Stimulated activated CD4-positive, alpha-beta T cell treated with anti-CD3 and anti-CD28 coated beads, Interleukin-1b, Interleukin-23, amount 100 ng/mL, for 48 hours (primary cell): ENCODE measurements around the gene ILKAP.

Source experiments
- DNase-seq: peaks from one replicate; pipeline ENCODE4 v3.0.0-alpha.2; 2020

Gene ILKAP

DNA sequence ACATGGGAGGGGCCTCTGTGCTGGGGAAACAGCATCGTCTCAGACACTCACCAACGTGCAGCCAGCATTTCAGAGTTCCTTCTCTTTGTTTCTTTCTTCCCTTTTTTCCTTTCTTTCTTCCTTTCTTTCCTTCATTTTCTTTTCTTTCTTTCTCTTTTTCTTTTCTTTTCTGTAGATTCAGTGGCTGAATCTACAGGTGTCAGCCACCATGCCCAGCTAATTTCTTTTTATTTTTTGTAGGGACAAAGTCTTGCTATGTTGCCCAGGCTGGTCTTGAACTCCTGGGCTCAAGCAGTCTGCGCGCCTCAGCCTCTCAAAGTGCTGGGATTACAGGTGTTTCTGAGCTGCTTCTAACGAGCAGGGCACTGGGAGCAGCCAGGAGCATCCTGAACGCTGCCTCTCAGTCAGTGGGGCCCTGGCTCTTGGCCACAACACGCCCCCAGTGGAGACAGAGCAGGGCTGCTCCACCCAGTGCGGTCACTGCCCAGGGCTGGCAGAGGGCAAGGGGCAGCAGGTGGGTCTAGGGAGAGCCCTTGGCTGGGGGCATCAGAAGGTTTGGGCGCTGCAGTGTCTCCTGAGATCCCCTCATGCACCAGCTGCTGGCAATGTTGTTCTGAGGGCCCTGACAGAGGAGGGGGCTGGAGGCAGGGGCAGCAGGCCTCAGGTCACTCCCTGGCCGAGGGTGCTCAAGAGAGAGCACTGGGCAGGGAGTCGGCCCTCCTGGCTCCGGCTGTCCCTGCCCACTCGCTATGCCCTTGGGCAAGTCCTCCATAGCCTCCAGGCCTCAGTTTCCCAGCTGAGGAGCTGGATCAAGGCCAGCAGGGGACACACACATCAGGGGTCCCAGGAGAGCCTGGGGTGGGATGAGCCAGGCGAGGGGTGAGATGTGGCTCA, 69.7 kb downstream of the ILKAP start:
- no peak for DNase-seq

DNA sequence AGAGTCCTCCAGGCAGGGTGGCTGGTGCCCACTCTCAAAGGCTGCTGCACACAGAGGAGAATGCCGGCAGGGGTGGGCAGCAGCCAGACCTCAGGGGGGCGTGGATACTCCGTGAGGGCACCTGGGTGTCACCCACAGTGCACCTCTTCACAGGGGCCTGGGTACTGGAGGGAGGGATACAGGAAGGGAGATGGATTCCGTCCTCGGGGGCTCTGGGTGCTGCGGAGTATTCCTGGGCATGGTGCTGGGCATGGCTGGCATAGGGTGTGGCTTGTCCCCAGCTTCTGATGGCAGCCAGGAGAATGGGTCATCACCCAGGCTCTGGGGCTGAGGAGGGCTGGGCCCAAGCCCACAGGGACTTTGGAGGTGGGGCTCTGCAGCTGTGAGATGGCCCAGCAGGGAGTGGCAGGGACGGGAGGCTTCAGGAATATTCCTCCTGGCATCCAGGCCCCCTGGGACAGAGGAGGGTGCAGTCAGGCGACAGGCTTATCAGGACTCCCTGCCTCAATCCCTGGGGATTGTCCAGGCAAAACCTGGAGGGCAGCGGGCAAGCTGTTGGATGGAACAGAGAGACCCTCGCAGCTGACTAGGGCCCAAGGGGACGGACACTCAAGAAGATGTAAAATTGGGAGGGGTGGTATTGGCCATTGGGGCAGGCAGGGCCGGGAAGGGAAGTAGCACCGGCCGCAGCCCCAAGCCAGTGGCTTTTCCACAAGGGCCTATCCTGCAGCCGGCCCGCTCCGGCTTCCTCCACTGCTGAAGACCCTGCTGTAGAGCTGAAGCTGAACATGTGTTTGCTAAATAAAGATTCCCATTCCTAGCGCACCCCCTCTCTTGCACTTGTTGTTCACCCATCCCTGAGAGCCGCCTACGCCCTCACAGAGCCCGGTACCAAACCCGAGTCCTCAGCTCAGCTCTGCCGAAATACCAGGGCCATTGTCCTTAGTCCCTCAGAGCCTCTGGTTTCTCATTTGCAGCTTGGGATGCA, 70.7 kb downstream of the ILKAP start:
- no peak for DNase-seq

DNA sequence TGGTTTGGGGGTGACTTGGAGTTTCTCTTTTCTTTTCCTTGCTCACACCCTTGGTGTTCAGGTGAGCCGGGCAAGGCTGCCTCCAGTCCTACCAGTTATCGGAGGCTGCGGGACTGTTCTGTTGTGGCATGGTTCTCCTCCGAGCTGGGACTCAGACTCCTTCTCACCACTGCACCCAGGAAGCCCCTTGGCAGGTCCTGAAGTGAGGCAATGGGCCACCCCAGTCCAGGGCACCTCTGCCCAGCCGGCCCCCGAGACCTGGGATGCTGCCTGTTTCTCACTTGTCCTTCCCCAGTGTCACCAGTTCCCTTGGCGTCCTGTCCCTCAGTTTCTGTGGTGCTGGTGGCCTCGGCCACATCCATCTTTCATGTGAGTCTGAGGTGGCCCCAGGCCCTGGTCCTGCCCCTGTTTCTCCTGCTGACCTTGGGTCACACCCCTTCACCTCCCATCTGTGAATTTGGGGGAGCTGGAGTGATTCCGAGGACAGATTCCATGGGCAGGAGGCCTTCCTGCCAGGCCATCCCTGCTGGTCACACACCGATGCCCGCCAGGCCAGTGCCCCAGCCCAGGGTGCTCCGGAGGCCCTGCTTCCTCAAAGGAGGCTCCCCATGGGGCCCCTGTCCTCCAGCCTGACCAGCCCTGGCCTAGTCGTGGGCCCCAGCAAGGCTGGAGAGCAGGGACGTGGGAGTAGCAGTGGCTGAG, 71.6 kb downstream of the ILKAP start:
- no peak for DNase-seq

DNA sequence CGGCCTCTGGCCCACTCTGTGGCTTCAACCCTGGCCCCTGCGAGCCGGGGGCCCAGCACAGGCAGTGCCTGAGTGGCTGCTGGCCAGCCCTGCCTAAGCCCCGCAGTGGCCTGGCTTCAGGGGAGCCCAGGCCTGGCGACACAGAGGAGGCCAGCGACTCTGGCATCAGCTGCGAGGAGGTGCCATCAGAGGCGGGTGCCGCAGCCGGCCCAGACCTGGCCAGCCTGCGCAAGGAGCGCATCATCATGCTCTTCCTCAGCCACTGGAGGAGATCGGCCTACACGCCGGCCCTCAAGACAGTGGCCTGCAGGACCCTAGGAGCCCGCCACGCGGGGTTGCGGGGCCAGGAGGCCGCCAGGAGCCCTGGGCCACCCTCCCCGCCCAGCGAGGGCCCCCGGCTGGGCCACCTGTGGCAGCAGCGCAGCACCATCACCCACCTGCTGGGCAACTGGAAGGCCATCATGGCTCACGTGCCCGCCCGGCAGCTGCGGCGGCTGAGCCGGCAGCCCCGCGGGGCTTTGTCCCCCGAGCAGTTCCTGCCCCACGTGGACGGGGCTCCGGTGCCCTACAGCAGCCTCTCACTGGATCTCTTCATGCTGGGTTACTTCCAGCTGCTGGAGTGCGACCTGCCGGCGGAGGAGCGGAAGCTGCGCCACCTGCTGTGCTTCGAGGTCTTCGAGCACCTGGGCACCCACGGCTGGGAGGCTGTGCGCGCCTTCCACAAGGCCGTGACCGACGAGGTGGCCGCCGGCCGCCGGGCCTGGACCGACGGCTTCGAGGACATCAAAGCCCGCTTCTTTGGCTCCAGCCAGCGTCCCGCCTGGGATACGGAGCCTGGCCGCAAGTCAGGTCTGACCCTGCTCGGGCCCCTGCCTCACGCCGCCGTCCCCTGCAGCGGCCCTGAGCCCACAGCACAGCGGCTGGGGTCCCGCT, 72.5 kb downstream of the ILKAP start:
- no peak for DNase-seq

DNA sequence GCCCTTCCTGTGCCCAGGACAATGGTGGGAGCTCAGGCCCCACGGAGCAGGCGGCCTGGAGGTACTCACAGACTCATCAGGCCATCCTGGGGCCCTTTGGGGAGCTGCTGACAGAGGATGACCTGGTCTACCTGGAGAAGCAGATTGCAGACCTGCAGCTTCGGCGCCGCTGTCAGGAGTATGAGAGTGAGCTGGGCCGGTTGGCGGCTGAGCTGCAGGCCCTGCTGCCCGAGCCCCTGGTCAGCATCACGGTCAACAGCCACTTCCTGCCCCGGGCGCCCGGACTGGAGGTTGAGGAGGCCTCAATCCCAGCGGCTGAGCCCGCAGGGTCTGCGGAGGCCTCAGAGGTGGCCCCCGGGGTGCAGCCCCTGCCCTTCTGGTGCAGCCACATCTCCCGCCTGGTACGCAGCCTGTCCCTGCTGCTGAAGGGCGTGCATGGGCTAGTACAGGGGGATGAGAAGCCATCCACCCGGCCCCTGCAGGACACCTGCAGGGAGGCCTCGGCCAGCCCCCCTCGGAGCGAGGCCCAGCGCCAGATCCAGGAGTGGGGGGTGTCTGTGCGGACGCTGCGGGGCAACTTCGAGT, 73.3 kb downstream of the ILKAP start:
- no peak for DNase-seq

DNA sequence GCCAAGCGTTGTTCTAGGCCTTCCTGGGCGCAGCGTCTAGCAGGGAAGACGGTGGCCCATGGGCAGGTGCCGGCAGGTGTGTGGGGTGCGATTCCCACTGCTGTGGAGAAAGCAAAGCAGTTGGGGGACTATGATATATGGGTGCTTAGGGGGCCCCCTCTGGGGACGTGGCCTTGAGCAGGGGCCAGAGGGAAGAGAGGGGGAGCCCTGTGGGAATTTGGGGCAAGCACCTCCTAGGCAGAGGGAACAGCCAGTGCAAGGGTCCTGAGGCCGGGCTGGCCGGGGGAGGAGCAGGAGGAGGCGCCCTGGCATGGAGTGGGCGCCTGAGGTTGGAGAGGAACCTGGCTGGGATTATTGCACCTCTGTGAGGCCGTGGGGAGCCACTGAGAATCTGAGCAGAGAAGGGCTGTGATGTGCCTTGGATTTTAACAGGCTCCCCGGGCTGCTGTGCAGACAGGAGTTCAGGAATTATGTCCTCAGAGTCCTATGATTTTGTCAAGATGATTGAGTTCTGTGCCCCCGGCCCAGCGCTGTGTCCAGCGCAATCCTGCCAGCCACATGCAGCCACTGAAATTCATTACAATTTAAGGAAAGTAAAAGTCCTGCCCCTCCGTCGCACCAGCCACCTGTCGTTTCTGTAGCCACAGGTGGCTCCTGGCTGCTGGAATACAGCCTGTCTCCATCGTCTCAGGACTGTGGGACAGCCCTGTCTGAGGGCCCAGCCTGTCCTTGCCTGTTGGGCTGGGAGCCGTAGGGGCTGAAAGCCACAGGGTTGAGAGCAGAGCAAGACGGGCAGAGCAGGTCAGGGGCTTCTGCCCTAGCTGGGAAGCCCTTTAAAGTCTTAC, 74.1 kb downstream of the ILKAP start:
- no peak for DNase-seq

DNA sequence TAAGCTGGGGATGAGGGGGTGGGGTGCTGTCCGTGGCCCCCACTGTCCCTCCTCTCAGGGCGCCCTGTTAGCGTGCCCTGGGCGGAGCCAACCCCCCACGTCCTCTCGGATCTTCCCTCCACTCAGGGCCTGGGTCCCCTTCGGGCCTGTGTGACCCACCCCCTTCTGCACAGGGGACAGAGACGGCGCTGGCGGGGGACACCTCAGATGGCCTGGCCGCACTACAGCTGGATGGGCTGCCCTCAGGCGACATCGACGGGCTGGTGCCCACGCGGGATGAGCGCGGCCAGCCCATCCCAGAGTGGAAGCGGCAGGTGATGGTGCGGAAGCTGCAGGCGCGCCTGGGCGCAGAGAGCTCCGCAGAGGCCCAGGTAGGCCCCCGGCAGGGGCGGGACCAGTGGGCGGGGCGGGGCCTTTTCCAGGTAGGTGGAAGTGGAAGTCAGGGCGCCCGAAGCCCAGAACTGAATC, 74.9 kb downstream of the ILKAP start:
- DNase-seq: no peak

DNA sequence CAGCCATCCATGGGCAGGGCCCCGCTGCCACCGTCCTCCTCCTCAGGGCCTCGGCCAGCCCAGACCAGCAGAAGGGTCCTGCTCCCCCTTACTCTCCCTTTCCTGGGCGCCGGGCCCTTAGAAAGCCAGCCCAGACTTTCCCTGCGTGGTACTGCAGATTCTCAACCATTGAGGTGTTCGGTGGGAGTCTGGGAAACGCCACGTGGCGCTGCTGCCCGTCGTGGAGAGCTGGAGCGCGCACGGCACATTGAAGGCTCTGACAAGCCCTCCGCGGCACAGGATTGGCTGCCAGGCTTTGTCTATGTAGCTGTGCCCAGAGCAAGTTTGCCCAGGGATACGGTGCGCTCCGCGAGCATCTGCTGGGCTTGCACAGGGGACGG, 75.4 kb downstream of the ILKAP start:
- no peak for DNase-seq

DNA sequence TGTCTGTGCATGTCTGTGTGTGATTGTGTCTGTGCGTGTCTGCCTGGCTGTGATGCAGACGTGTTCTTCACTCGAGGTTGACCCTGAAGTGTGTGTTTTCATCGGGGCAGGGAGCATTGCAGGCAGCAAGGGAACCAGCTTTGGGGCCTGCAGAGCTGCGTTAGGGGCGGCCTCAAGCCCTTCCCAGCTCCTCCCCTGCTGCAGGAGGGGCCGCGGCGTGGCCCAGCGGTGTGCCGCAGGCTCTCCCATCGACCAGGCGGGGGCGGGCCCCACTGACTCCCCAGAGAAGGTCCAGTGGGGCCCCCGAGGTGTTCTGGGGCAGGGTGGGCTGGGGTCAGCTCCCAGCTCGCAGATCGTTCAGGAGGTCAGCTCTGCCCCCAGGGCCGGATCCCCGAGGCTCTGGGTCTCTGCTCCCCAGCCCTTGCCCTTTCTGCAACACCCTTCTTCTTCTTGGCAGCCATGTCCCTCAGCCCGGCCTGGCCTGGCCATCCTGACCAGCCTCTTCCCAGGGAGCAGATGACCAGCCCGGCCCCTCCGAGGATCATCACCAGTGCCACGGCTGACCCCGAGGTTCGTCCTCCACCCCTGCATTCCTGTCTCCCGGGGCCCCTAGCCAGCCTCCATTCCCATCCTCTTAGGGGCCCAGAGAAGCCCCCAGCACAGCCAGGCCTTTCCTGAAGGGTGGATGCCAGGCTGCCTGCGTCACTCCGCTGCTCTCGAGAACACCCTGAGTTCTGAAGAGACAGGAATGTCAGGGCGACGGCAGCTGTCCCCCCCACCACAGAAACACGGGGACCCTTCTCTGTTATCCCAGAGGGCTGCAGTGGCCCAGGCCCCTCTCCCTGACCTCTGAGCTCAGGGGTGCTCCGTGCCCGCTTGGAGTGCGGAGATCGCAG, 76.1 kb downstream of the ILKAP start:
- DNase-seq: no peak

DNA sequence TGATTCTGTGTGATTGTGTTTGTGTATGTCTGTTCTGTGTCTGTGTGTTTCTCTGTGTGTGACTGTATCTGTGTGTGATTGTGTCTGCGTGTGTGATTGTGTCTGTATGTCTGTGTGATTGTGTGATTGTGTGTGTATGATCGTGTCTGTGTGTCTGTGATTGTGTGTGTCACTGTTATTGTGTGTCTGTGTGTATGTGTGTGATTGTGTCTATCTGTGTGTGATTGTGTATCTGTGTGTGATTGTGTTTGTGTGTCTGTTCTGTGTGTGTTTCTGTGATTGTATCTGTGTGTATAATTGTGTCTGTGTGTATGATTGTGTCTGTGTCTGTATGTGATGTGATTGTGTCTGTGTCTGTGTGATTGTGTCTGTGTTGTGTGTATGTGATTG, 76.7 kb downstream of the ILKAP start:
- no peak for DNase-seq

DNA sequence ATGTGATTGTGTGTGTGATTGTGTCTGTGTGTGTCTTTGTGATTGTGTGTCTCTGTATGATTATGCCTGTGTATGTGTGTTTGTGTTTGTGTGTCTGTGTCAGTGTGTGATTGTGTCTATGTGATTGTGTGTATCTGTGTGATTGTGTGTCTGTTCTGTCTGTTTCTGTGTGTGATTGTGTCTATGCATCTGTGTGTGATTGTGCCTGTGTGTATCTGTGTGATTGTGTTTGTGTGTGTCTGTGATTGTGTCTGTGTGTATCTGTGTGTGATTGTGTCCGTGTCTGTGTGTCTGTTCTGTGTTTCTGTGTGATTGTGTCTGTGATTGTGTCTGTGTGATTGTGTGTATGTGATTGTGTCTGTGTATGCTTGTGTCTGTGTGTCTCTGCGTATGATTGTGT, 77.2 kb downstream of the ILKAP start:
- DNase-seq: no peak

DNA sequence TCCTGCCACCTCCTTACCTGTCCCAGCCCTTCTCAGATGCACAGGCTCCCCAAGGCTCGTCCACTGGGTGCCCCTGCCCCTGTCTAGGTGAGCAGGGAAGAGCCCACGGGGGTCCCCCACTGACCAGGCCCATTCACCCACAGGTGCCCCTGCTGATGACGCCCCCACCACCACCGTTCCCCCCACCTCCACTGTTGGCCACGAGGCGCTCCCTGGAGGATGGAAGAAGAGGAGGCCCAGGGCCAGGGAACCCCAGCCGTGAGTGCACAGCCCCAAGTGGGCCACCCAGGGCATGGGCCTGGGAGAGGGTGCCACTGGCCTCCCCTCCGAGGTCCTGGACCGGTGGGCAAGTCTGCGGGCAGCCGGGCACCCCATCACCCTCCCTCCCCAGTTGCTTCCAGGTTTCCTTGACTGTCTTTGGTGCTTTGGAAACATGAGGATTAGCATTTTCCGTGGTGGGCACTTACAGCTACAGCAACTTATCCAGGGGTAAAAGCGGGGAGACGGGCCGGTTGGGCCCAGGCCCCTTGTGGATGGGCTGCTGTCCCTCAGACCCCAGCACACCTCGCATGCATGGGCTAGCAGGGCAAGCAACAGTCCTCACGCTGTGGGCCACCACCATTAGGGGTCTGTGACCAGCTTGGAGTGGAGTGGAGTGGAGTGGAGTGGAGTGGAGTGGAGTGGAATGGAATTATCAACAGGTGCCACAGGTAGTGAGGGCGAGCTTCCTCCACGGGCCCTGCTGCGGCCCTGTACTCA, 78.2 kb downstream of the ILKAP start:
- no peak for DNase-seq

DNA sequence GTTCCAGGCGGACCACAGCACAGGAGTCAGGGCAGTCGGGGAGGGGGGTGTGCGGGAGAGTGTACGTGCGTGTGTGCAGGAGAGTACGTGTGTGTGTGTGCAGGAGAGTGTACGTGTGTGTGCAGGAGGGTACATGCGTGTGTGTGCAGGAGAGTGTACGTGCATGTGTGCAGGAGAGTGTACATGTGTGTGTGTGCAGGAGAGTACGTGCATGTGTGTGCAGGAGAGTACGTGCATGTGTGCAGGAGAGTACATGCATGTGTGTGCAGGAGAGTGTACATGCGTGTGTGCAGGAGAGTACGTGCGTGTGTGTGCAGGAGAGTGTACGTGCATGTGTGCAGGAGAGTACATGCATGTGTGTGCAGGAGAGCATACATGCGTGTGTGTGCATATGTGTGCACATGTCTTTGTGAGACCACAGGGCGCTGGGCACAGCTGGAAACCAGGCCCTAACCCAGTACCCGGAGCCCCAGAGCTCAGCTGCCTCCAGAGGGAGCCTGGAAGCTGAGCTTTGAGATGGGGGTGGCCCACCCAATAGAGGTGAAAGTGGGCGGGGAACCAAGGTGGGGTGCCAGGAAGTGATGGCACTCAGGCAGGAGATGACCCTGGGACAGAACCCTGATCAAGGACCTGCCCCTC, 78.9 kb downstream of the ILKAP start:
- DNase-seq: no peak

DNA sequence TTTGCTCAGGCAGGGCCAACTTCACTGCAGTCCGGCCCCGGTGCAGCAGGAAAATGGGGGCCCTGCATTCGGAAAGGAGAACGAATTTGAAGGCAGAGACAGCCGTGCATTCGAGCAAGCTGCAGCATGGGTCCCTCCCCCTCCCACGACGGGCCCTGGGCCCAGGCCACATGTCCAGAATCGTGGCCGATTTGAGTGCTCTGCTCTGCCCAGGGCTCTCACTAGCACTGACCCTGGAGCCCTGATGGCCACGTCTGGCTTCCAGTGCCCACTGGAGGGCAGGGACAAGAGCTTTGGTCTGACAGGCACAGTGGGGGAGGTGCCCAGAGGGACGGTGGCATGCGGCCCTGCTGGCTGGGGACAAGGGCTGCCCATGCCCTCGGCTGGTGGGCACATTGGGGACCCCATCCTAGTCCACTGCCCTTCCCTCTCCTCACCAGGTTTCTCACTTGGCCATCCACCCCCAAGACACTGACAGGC, 79.5 kb downstream of the ILKAP start:
- DNase-seq: no peak

DNA sequence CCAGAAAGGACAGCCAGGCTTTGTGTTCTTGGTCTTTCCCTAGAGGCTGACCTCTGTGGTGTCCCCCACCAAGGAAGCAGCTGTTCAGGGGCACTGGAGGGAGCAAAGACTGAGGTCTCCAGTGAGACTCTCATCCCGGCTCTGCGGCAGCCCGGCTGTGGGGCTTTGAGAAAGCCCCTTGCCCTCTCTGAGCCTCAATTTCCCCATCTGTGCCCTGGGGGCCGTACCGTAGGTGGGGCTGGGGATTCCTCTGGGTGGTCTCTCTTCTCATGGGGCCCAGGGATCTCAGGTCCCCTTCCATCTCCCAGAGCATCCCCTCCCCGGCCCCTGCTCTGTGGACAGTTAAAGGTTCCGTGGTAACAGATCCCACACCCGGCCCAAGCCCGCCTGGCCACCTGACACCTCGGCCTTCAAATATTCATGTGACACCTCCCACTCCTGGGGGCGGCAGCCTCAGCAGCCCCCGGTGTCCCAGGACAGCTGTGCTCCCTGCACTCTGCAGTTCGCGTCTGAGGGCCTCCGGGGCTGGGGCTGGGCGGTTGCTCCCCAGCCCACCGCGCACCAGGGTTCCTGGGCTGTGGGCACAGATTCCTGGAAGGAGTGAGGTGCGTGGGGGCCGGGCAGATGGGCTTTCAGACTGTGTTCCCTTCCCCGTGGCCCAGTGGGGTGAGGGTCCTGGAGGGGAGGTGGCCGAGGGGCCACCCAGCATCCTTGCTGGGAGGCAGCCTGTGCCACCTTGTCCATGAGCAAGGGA, 80.1 kb downstream of the ILKAP start:
- no peak for DNase-seq

DNA sequence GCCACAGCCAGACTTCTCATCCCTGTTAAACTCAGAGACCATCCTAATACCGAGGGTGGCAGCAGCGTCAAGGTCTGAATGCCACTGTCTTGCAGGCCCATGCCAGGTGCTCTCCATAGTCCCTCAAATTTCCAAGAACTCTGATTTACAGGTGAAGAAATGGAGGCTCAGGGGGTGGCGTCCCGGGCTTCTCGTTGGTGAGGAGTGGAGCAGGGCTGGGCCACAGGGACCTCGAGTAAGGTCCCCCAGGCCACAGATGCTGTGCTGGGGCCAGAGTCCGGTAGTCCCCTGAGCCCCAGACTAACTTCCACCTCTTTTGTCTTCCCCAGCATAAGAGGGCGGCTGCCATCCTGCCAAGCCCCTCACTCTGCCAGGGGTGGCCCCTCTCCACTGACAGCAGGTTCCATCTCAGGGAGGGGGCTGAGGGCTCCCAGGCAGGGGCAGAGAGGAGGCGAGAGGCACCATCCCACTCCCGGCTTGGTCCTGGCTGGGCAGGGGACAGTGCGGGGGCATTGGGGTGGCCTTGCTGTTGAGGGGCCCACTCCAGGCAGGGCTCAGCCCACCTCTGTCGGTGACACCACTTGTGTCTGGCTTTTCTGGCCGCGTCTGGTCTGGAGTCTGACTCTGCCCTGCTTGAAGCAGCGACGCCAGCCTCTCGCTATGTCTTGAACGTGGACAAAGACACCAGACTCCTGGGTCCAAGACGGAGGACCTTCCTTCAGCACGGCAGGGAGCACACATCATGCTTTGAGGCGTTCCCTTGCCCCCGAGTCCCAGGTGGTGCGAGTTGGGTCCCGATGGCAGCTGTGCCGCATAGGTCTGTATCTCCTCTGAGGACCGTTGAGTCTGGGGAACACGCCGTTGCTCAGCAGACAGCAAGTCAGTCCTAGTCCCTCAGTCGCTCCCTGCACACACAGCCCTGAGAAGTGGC, 80.9 kb downstream of the ILKAP start:
- no peak for DNase-seq
